Measurements from ENCODE around the gene FCSK.
"Not testable (repeated sequence)": the region's sequence is repeated elsewhere in the genome, so short reads cannot be mapped to it uniquely, and the experiment has no call there.

FCSK gene

DNA sequence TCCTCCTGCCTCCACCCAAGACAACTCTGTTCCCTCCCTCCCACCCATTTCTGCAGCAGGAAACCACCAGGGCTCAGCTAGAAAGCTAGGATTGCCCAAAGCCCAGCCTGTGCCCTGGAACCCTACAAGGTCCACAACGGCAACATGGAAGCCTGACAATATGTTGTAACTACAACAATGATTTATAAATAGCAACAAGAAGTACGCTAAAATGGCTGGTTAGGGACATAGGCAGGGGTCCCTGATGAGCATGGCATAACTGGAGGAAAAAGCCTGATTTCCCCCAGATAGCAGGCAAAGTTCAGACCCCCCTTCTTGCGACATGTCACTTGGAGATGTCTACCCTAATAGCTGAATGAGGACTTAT is 22.1 kb upstream of the FCSK start:
- DNase-seq = no peak

- DNase-seq = no peak
Measured at GRCh38 chr16:70432723-70433457, 21.5 kb upstream of the FCSK start.

GRCh38 chr16:70433458-70434103 is 20.8 kb upstream of the FCSK start:
- DNase-seq = no peak

DNA sequence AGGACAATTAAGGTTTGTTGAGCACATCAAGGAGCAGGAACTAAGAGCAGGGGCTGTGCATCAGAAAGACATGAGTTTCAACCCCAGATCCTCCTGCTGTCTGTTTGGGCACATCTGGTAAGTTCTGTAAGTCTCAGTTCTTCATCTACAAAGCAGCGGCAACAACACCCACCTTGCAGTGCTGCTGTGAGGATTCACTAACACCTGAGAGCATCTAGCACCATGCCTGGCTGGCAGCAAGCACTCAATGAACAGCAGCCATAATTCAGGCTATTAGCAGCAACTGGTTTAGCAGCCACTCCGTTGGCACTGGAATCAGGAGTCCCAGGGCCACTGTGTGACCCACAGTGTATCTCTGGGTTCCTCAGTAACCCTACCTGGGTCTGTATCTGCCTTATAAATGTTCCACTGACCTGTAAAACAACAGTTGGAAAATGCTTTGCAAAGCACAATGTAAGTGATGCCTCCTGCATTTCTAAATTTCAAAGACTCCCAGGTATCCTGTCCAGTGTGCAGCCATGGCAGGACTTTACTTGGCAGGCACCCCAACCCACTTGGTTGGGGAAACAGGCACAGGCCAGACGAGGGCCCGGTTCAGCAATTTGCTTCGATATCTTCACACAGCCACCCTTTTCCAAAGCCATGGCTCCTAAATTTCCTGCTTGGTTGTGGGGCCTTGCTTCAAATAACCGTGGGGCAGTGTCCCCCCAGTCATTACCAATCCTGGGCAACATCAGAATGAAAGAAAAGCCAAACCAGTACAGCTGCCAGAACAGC is 19.7 kb upstream of the FCSK start:
- DNase-seq = no peak

- DNase-seq = no peak
Measured at GRCh38 chr16:70437017-70437581, 17.3 kb upstream of the FCSK start.

GRCh38 chr16:70437582-70438557 is 16.5 kb upstream of the FCSK start:
- no peak for DNase-seq

- no peak for DNase-seq
Measured at GRCh38 chr16:70438585-70438968, 15.8 kb upstream of the FCSK start.

DNA sequence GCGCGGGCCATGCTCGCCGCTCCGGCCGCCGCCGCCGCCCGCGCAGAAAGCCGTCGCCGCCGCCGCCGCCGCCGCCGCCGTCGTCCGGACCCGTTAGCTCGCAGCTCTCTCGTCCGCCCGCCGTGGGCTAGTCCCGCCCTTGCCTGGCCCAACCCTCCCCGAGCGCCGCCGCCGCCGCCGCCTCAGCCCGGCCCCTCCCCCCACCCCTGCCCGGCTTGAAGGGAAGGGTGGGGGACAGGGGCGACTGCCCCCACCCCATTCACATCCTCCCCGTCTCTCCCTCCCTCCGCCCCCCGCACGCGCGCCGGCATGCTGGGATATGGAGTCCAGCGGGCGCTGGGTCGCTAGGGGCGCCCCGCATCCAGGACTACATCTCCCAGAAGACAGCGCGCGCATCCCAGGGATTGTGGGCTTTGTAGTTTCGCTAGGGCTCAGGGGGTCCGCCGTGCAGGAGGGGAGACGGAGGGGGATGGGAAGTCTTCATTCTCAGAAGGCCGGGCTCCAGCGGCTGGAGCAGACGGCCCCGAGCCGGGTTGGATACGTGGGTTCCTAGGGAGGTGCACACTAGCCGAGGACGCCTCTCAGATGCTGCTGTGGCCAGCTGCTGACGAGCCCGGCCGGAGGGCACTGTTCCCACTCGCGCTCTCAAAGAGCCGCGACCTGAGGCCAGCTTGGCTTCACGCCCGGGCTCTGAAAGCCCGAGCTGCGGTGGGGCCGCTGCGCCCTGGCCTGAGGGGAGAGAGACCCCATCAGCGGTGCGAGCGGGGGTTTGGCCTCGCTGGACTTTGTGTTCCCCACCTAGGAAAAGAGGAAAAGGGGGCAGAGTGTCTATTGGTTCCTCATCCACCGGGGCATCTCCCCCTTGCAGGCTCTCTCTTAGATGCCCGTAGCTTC is 15.2 kb upstream of the FCSK start, which contains the start of gene ST3GAL2:
Gene ST3GAL2, minus strand, starts transcription at position 132 of the 894 bp plus-strand sequence. CDS start 40,570 bp downstream, outside the sequence.
- DNase-seq = peak; percentile 95

GRCh38 chr16:70440009-70440692 is 14.2 kb upstream of the FCSK start:
- DNase-seq = no peak

GRCh38 chr16:70441406-70441990 is 12.9 kb upstream of the FCSK start:
- no peak for DNase-seq

DNA sequence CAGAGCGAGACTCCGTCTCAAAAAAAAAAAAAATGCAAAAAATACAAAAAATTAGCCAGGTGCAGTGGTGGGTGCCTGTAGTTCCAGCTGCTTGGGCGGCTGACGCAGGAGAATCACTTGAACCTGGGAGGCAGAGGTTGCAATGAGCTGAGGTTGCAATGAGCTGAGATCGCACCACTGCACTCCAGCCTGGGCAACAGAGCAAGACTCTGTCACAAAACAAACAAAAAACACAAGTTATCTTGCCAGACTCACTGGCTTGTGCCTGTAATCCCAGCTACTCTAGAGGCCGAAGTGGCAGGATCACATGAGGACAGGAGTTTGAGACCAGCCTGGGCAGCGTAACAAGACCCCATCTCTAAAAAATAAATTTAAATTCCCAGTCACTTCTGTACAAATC is 12.1 kb upstream of the FCSK start:
- DNase-seq = no peak

DNA sequence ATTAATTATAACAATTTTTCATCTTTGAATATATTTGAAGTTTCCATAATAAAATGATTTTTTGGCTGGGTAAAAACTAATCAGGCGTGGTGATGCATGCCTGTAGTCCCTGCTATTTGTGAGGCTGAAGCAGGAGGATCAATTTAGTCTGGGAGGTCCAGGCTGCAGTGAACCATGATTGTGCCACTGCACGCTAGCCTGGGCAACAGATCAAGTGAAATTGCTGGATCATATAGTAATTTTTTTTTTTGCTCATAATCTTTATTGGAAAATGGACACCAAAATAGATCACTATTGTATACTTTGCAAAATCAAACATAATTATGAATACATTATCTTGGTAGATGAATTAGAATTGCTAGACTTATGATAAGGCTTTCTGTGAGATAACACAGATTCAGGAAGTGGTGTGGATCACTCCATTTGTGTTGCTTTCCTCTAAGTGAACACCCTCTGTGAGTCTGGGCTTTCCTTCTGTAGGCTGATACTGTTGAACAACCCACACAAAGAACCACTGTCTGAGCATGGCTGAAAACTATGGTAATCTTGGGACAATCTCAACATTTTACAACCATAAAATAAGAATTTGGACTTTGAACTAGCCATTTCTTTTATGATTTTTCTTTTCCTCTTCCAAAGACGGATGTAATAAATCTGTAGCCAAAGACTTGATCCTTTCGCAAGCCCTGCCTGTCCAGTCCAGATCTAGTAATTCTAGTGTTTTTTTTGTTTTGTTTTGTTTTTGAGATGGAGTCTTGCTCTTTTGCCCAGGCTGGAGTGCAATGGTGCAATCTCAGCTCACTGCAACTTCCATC is 9.9 kb upstream of the FCSK start:
- DNase-seq = no peak

DNA sequence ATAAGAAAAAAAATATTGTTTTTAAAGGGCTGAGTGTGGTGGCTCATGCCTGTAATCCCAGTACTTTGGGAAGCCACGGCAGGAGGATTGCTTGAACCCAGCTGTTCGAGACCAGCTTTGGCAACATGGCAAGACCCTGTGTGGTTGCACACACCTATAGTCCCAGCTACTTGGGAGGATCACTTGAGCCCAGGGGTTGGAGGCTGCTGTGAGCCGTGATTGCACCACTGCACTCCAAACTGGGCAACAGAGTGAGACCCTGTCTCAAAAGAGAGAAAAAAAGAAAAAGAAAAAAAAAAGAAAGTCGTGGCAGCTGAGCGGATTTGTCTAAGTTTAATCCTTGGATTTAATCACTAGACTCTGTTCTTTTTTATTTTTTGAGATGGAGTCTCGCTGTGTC is 6.3 kb upstream of the FCSK start:
- no peak for DNase-seq

DNA sequence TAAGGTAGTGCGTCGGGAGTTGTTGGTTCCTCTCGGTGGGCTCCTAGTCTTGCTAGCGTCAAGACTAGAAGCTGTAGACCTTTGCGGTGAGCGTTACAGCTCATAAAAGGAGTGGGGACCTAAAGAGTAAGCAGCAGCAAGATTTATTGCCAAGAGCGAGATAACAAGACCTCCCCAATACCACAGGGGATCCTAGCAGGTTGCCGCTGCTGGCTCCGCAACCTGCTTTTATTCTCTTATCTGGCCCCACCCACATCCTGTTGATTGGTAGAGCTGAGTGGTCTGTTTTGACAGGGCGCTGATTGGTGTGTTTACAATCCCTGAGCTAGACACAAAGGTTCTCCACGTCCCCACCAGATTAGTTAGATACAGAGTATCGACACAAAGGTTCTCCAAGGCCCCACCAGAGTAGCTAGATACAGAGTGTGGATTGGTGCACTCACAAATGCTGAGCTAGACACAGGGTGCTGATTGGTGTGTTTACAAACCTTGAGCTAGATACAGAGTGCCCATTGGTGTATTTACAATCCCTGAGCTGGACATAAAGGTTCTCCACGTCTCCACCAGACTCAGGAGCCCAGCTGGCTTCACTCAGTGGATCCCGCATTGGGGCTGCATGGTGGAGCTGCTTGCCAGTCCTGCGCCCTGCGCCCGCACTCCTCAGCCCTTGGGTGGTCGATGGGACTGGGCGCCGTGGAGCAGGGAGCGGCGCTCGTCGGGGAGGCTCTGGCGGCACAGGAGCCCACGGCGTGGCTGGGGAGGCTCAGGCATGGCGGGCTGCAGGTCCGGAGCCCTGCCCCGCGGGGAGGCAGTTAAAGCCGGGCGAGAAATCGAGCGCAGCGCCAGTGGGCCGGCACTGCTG is 4.0 kb upstream of the FCSK start:
- not testable (repeated sequence) for DNase-seq

DNA sequence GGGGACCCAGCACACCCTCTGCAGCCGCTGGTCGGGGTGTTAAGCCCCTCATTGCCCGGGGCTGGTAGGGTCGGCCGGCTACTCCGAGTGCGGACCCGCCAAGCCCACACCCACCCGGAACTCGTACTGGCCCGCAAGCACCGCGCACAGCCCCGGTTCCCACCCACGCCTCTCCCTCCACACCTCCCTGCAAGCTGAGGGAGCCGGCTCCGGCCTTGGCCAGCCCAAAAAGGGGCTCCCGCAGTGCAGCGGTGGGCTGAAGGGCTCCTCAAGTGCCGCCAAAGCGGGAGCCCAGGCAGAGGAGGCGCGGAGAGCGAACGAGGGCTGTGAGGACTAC is 3.4 kb upstream of the FCSK start:
- DNase-seq = not testable (repeated sequence)

GRCh38 chr16:70453117-70453891 is 1.1 kb upstream of the FCSK start:
- DNase-seq = no peak

- DNase-seq = no peak
Measured at GRCh38 chr16:70453892-70454221, 538 bp upstream of the FCSK start.

GRCh38 chr16:70455910-70456309 is 1.5 kb downstream of the FCSK start:
- DNase-seq = no peak

All from CD4-positive, alpha-beta T cell treated with Interferon gamma for 1 hour (primary cell).